ENCODE measurements around the gene AMFR. TPM values are rescaled to one million over a fixed set of nuclear protein-coding genes. Genes with fewer than 3 reads are reported as not detected.

The AMFR gene
- total RNA-seq, 1 experiment from 2014 or later = 66.3 TPM

- CTCF ChIA-PET = no interaction called here
- no peaks in the 10 kb centered on the region for H3K36me3 ChIP-seq (ENCODE audit: control insufficient read depth in 1 of 2, insufficient read depth in 2 of 2, low read length in 2 of 2)
- no TSS peak for BruUV-seq (replicated peaks)
- H3K27ac ChIP-seq (ENCODE audit: low read depth, low read length) = no peak overlapping the region
- ATAC-seq (no peak), DNase-seq (ENCODE audit: low read depth, low spot score) (no peak)
- POLR2A ChIA-PET = no interaction called here
- no peaks in the 10 kb centered on the region for H4K20me1 ChIP-seq (ENCODE audit: insufficient read depth)
- intact Hi-C loops (cut with micrococcal nuclease) = no loop called here
- H3K9me3 ChIP-seq (ENCODE audit: control insufficient read depth in 1 of 2, insufficient read depth in 1 of 2, low read depth in 1 of 2, low read length in 2 of 2) = no peaks in the 10 kb centered on the region
- H3K9me2 ChIP-seq (ENCODE audit: insufficient read depth) = no peaks in the 10 kb centered on the region
- H3K4me2 ChIP-seq (ENCODE audit: low read length) = no peak overlapping the region
- RAD21 ChIA-PET (ENCODE audit: low non-redundant PET in 1 of 2, low total read pairs in 2 of 2, uncharacterized antibody in 2 of 2, unreplicated experiment in 2 of 2) = no interaction called here
- peaks cover 4 to 5% of the 10 kb centered on the region in 2 experiments for H3K4me1 ChIP-seq (ENCODE audit: control insufficient read depth in 1 of 2, insufficient read depth in 2 of 2, low read length in 2 of 2)
- H3K27me3 ChIP-seq (ENCODE audit: insufficient read depth, low read length) = no peaks in the 10 kb centered on the region
- H3K9ac ChIP-seq (ENCODE audit: low read length) = no peak overlapping the region
- TF ChIP-seq ELF1 (IDR thresholded peaks at IDR 0.05; ENCODE audit: borderline replicate concordance, low read depth) (no peak), CEBPB (IDR thresholded peaks at IDR 0.05; ENCODE audit: low read depth) (no peak), EGR1 (IDR thresholded peaks at IDR 0.05; ENCODE audit: low read depth) (no peak), JUND (IDR thresholded peaks at IDR 0.05) (no peak), SRF (IDR thresholded peaks at IDR 0.05; ENCODE audit: low read depth) (no peak), POLR2A (IDR thresholded peaks at IDR 0.05; ENCODE audit: borderline replicate concordance, extremely low read depth, insufficient read depth, insufficient read length) (no peak), RAD21 (IDR thresholded peaks at IDR 0.05; ENCODE audit: low read depth) (no peak), REST (IDR thresholded peaks at IDR 0.05; ENCODE audit: low read depth) (no peak), CTCF (IDR thresholded peaks at IDR 0.05 in 2 of 3, conservative IDR thresholded peaks at IDR 0.05 in 1 of 3; ENCODE audit: borderline replicate concordance in 1 of 3, insufficient read depth in 1 of 3, low read depth in 2 of 3, low read length in 2 of 3) (no peak)
- H2AFZ ChIP-seq (ENCODE audit: low read depth, low read length, poor library complexity, severe bottlenecking) = no peak overlapping the region
- no peak overlapping the region for H3K4me3 ChIP-seq (replicated peaks in 1 of 2; ENCODE audit: low read depth in 1 of 2, low read length in 2 of 2)
- H3K79me2 ChIP-seq (ENCODE audit: insufficient read depth, low read length) = no peaks in the 10 kb centered on the region
Measured at GRCh38 chr16:56314244-56314850, 111.0 kb downstream of the AMFR start.

Measured in HCT116 (cell line).